Stimulated activated CD4-positive, alpha-beta T cell treated with anti-CD3 and anti-CD28 coated beads, Interleukin-12 subunit alpha, Interleukin-12 subunit beta, amount 100 ng/mL, for 24 hours (primary cell): ENCODE measurements around the gene TRPV2.
"Not testable (repeated sequence)": the region's sequence is repeated elsewhere in the genome, so short reads cannot be mapped to it uniquely, and the experiment has no call there.

ENCODE experiments used
- DNase-seq, 2 experiments: peaks; one replicate each; pipeline ENCODE4 v3.0.0-alpha.2; 2020; ENCODE audit warnings: low read depth in 2 of 2

TRPV2 gene

GRCh38 chr17:16415031-16415924 is at the start of gene TRPV2:
Gene TRPV2, plus strand, starts transcription at chr17:16415571. Its CDS starts 2,098 bp downstream, at chr17:16417669.
- peak in 1 of 2 experiments; percentile 42 for DNase-seq

- no peak for DNase-seq
These were observed 43.6 kb upstream of the TRPV2 start for GRCh38 chr17:16371742-16372141.

- no peak for DNase-seq
These were observed 41.0 kb upstream of the TRPV2 start for GRCh38 chr17:16374146-16374938.

- DNase-seq = no peak
These were observed 37.4 kb upstream of the TRPV2 start for GRCh38 chr17:16377941-16378341.

- no peak for DNase-seq
These were observed 36.6 kb upstream of the TRPV2 start for GRCh38 chr17:16378636-16379282.

- no peak for DNase-seq
These were observed 35.7 kb upstream of the TRPV2 start for GRCh38 chr17:16379654-16380053.

- peak; percentile 84 to 92 for DNase-seq
These were observed 34.5 kb upstream of the TRPV2 start, which contains the start of gene UBB for GRCh38 chr17:16380640-16381495. Gene UBB, plus strand, starts transcription at chr17:16381091. Its CDS starts 817 bp downstream, at chr17:16381908.

- DNase-seq = peak; percentile 21 to 29
These were observed 33.9 kb upstream of the TRPV2 start for GRCh38 chr17:16381496-16381820.

GRCh38 chr17:16383216-16383615 is 32.2 kb upstream of the TRPV2 start:
- DNase-seq = no peak

- DNase-seq = no peak
These were observed 31.5 kb upstream of the TRPV2 start for GRCh38 chr17:16383772-16384287.

GRCh38 chr17:16384557-16384956 is 30.8 kb upstream of the TRPV2 start:
- no peak for DNase-seq

- DNase-seq = not testable (repeated sequence)
These were observed 29.3 kb upstream of the TRPV2 start for GRCh38 chr17:16386126-16386507.

- DNase-seq = no peak
These were observed 23.9 kb upstream of the TRPV2 start for GRCh38 chr17:16391451-16391850.

- DNase-seq = not testable (repeated sequence)
These were observed 22.9 kb upstream of the TRPV2 start for GRCh38 chr17:16392491-16392890.

- not testable (repeated sequence) for DNase-seq
These were observed 19.5 kb upstream of the TRPV2 start for GRCh38 chr17:16395887-16396286.

GRCh38 chr17:16396693-16397092 is 18.7 kb upstream of the TRPV2 start:
- not testable (repeated sequence) for DNase-seq

GRCh38 chr17:16398270-16399267 is 16.8 kb upstream of the TRPV2 start:
- DNase-seq = no peak

- DNase-seq = not testable (repeated sequence)
These were observed 11.5 kb upstream of the TRPV2 start for GRCh38 chr17:16403847-16404246.

GRCh38 chr17:16406742-16407674 is 8.4 kb upstream of the TRPV2 start:
- DNase-seq = no peak
